Activated CD8-positive, alpha-beta memory T cell treated with anti-CD3 and anti-CD28 coated beads, Interleukin-2, amount 10 ng/mL, durations not matched to agents 7 days and 5 days (primary cell): ENCODE measurements around the gene PDSS1. TPM values are rescaled to one million over a fixed set of nuclear protein-coding genes. Genes with fewer than 3 reads are reported as not detected.

Experiments used
- ATAC-seq: fragments of 150-1000 bp; cut with Tn5 transposase; one replicate; pipeline ENCODE4 v1.10.0; 2021; ENCODE audit warnings: moderate library complexity
- CTCF ChIA-PET: fragments of 350-600 bp; sonication (Branson Sonifier 250); formaldehyde crosslinking; loops from one replicate; lab custom pipeline; 2021; ENCODE audit warnings: antibody characterized with exemption; lab: Charles Lee
- DNase-seq: peaks from one replicate; pipeline ENCODE4 v3.0.0-alpha.2; 2020
- H3K27ac Mint-ChIP-seq: one replicate; pipeline ENCODE4 v1.8.0; 2021; ENCODE audit warnings: mild to moderate bottlenecking, mixed read lengths
- H3K27me3 Mint-ChIP-seq: one replicate; pipeline ENCODE4 v1.8.0; 2021; ENCODE audit warnings: mixed read lengths
- H3K36me3 Mint-ChIP-seq: one replicate; pipeline ENCODE4 v1.8.0; 2021; ENCODE audit warnings: mild to moderate bottlenecking, mixed read lengths
- H3K4me1 Mint-ChIP-seq: one replicate; pipeline ENCODE4 v1.8.0; 2021; ENCODE audit warnings: mixed read lengths
- H3K4me3 Mint-ChIP-seq: one replicate; pipeline ENCODE4 v1.8.0; 2021; ENCODE audit warnings: mild to moderate bottlenecking, moderate library complexity, mixed read lengths
- H3K9me3 Mint-ChIP-seq: one replicate; pipeline ENCODE4 v1.8.0; 2022; ENCODE audit warnings: low read depth, mixed read lengths
- total RNA-seq, 2 experiments: library from RNA; stranded (reverse); gene quantifications; one replicate each; pipeline ENCODE4 v1.2.3, GENCODE V29; 2021

Gene PDSS1
- total RNA-seq, 2 experiments from 2014 or later: 19.3 to 24.1 TPM

GRCh38 chr10:26733750-26734568 lies 36.5 kb downstream of the PDSS1 start:
- Mint-ChIP-seq H3K9me3 (no peaks in the 10 kb centered on the region), H3K36me3 (peaks cover 58% of the 10 kb centered on the region), H3K4me3 (no peak overlapping the region), H3K27ac (no peak overlapping the region), H3K4me1 (peaks cover 36% of the 10 kb centered on the region), H3K27me3 (no peaks in the 10 kb centered on the region)
- DNase-seq (no peak), ATAC-seq (no peak)
- CTCF ChIA-PET: interaction anchor here (1.2 to 3.5 kb wide), 4 partner anchors 8 to 147 kb away, joined by 3 to 24 read pairs (median 4); no protein-coding TSS in a partner anchor

- Mint-ChIP-seq H3K36me3 (peaks cover 61% of the 10 kb centered on the region), H3K27me3 (no peaks in the 10 kb centered on the region), H3K9me3 (no peaks in the 10 kb centered on the region), H3K4me3 (no peak overlapping the region), H3K27ac (no peak overlapping the region), H3K4me1 (peaks cover 47% of the 10 kb centered on the region)
- DNase-seq (no peak), ATAC-seq (no peak)
- CTCF ChIA-PET: interaction anchor here (0.8 to 3.5 kb wide), 3 partner anchors 9 to 125 kb away, joined by 3 to 24 read pairs (median 3); partner anchors contain the start of gene ABI1
Observed at GRCh38 chr10:26735435-26735834, 37.9 kb downstream of the PDSS1 start.

- DNase-seq (peak; percentile 76), ATAC-seq (peak; percentile 80)
- H3K4me1 Mint-ChIP-seq: peaks cover 67% of the 10 kb centered on the region
- CTCF ChIA-PET: interaction anchor here (3.5 kb wide), 1 partner anchor 11 kb away, joined by 24 read pairs; no protein-coding TSS in a partner anchor
- peak overlapping the region; percentile 15 for H3K4me3 Mint-ChIP-seq
- H3K9me3 Mint-ChIP-seq: no peaks in the 10 kb centered on the region
- H3K27me3 Mint-ChIP-seq: no peaks in the 10 kb centered on the region
- H3K27ac Mint-ChIP-seq: peak overlapping the region; percentile 94
- H3K36me3 Mint-ChIP-seq: peaks cover 69% of the 10 kb centered on the region
Observed at GRCh38 chr10:26737730-26738129, 40.2 kb downstream of the PDSS1 start.

GRCh38 chr10:26738301-26738911 lies 40.9 kb downstream of the PDSS1 start:
- no peak for DNase-seq
- Mint-ChIP-seq H3K4me1 (peaks cover 74% of the 10 kb centered on the region), H3K27me3 (no peaks in the 10 kb centered on the region), H3K27ac (peak overlapping the region; percentile 94), H3K4me3 (no peak overlapping the region), H3K9me3 (no peaks in the 10 kb centered on the region), H3K36me3 (peaks cover 74% of the 10 kb centered on the region)
- ATAC-seq: no peak
- CTCF ChIA-PET: interaction anchor here (4.4 kb wide), 1 partner anchor 11 kb away, joined by 27 read pairs; no protein-coding TSS in a partner anchor

GRCh38 chr10:26739071-26739631 lies 41.6 kb downstream of the PDSS1 start:
- H3K9me3 Mint-ChIP-seq: no peaks in the 10 kb centered on the region
- peak overlapping the region; percentile 19 for H3K4me3 Mint-ChIP-seq
- DNase-seq (peak; percentile 60), ATAC-seq (peak; percentile 37)
- CTCF ChIA-PET: interaction anchor here (1.1 to 4.4 kb wide), 4 partner anchors 12 to 143 kb away, joined by 3 to 27 read pairs (median 5); no protein-coding TSS in a partner anchor
- peaks cover 80% of the 10 kb centered on the region for H3K36me3 Mint-ChIP-seq
- H3K4me1 Mint-ChIP-seq: peaks cover 81% of the 10 kb centered on the region
- no peaks in the 10 kb centered on the region for H3K27me3 Mint-ChIP-seq
- H3K27ac Mint-ChIP-seq: peak overlapping the region; percentile 94

GRCh38 chr10:26741368-26741767 lies 43.9 kb downstream of the PDSS1 start:
- CTCF ChIA-PET: interaction anchor here (4.4 kb wide), 1 partner anchor 14 kb away, joined by 27 read pairs; no protein-coding TSS in a partner anchor
- ATAC-seq: no peak

GRCh38 chr10:26743091-26743490 lies 45.6 kb downstream of the PDSS1 start:
- H3K4me3 Mint-ChIP-seq: no peak overlapping the region
- H3K27ac Mint-ChIP-seq: peak overlapping the region; percentile 94
- H3K36me3 Mint-ChIP-seq: peaks cover 72% of the 10 kb centered on the region
- ATAC-seq (no peak), DNase-seq (no peak)
- no peaks in the 10 kb centered on the region for H3K27me3 Mint-ChIP-seq
- CTCF ChIA-PET: interaction anchor here (0.9 to 1.2 kb wide), 2 partner anchors 10 to 139 kb away, joined by 3 to 5 read pairs; no protein-coding TSS in a partner anchor
- H3K4me1 Mint-ChIP-seq: peaks cover 68% of the 10 kb centered on the region
- no peaks in the 10 kb centered on the region for H3K9me3 Mint-ChIP-seq

More at GRCh38 chr10:26741368-26741767, 43.9 kb downstream of the PDSS1 start:
- Mint-ChIP-seq H3K9me3 (no peaks in the 10 kb centered on the region), H3K4me3 (no peak overlapping the region), H3K36me3 (peaks cover 79% of the 10 kb centered on the region), H3K27ac (peak overlapping the region; percentile 94), H3K4me1 (peaks cover 81% of the 10 kb centered on the region), H3K27me3 (no peaks in the 10 kb centered on the region)
- no peak for DNase-seq

- no peaks in the 10 kb centered on the region for H3K9me3 Mint-ChIP-seq
- H3K27ac Mint-ChIP-seq: peak overlapping the region; percentile 82
- ATAC-seq (no peak), DNase-seq (no peak)
- H3K36me3 Mint-ChIP-seq: peaks cover 70% of the 10 kb centered on the region
- H3K27me3 Mint-ChIP-seq: no peaks in the 10 kb centered on the region
- CTCF ChIA-PET: interaction anchor here (0.9 to 1.2 kb wide), 2 partner anchors 11 to 139 kb away, joined by 3 to 5 read pairs; no protein-coding TSS in a partner anchor
- H3K4me1 Mint-ChIP-seq: peaks cover 61% of the 10 kb centered on the region
- H3K4me3 Mint-ChIP-seq: no peak overlapping the region
Observed at GRCh38 chr10:26743841-26744240, 46.3 kb downstream of the PDSS1 start.

GRCh38 chr10:26746061-26746460 lies 48.6 kb downstream of the PDSS1 start:
- no peak for ATAC-seq
- CTCF ChIA-PET: interaction anchor here (0.6 to 1.6 kb wide), 3 partner anchors 20 to 311 kb away, joined by 3 to 7 read pairs (median 3); no protein-coding TSS in a partner anchor
- peaks cover 60% of the 10 kb centered on the region for H3K36me3 Mint-ChIP-seq

GRCh38 chr10:26755443-26755903 lies 58.0 kb downstream of the PDSS1 start:
- ATAC-seq: peak; percentile 12
- H3K36me3 Mint-ChIP-seq: peaks cover 32% of the 10 kb centered on the region
- H3K4me1 Mint-ChIP-seq: peaks cover 23% of the 10 kb centered on the region
- no peak for DNase-seq
- H3K4me3 Mint-ChIP-seq: no peak overlapping the region
- no peaks in the 10 kb centered on the region for H3K27me3 Mint-ChIP-seq
- no peaks in the 10 kb centered on the region for H3K9me3 Mint-ChIP-seq
- peak overlapping the region; percentile 65 for H3K27ac Mint-ChIP-seq
- CTCF ChIA-PET: interaction anchor here (0.5 kb wide), 1 partner anchor 98 kb away, joined by 3 read pairs; no protein-coding TSS in a partner anchor

More at GRCh38 chr10:26746061-26746460, 48.6 kb downstream of the PDSS1 start:
- DNase-seq: no peak
- no peaks in the 10 kb centered on the region for H3K27me3 Mint-ChIP-seq
- H3K4me3 Mint-ChIP-seq: no peak overlapping the region
- no peaks in the 10 kb centered on the region for H3K9me3 Mint-ChIP-seq
- H3K27ac Mint-ChIP-seq: peak overlapping the region; percentile 2
- peaks cover 39% of the 10 kb centered on the region for H3K4me1 Mint-ChIP-seq

GRCh38 chr10:26759008-26759407 lies 61.5 kb downstream of the PDSS1 start:
- Mint-ChIP-seq H3K4me3 (no peak overlapping the region), H3K36me3 (peaks cover 29% of the 10 kb centered on the region), H3K27ac (no peak overlapping the region), H3K27me3 (no peaks in the 10 kb centered on the region), H3K4me1 (peaks cover 16% of the 10 kb centered on the region), H3K9me3 (no peaks in the 10 kb centered on the region)
- CTCF ChIA-PET: interaction anchor here (0.9 kb wide), 2 partner anchors 9 to 33 kb away, joined by 3 read pairs; no protein-coding TSS in a partner anchor
- DNase-seq (no peak), ATAC-seq (no peak)

- no peaks in the 10 kb centered on the region for H3K9me3 Mint-ChIP-seq
- no peaks in the 10 kb centered on the region for H3K27me3 Mint-ChIP-seq
- H3K27ac Mint-ChIP-seq: no peak overlapping the region
- H3K36me3 Mint-ChIP-seq: peaks cover 28% of the 10 kb centered on the region
- CTCF ChIA-PET: no interaction called here
- no peak for DNase-seq
- no peak for ATAC-seq
- peaks cover 1% of the 10 kb centered on the region for H3K4me1 Mint-ChIP-seq
- H3K4me3 Mint-ChIP-seq: no peak overlapping the region
Observed at GRCh38 chr10:26765549-26765948, 68.0 kb downstream of the PDSS1 start.
